AG04450 (cell line): ENCODE data around the gene ANKRD33. TPM values are rescaled to one million over a fixed set of nuclear protein-coding genes. Genes with fewer than 3 reads are reported as not detected.

ENCODE experiments used
- CTCF ChIA-PET: fragments of 300-600, 350-600 bp; formaldehyde crosslinking; extraction: SDS; loops from one replicate; lab custom pipeline; 2022; ENCODE audit warnings: antibody characterized with exemption, inconsistent platforms; lab: Charles Lee
- POLR2A ChIA-PET: fragments of 350-600 bp; formaldehyde crosslinking; extraction: SDS; loops from one replicate; lab custom pipeline; 2021; ENCODE audit warnings: antibody characterized with exemption, inconsistent platforms; lab: Yijun Ruan, JAX
- DNase-seq: peaks from one replicate; pipeline ENCODE4 v3.0.0-alpha.2; 2011; ENCODE audit warnings: low read depth, low spot score
- H3K27ac ChIP-seq: one replicate; pipeline ENCODE4 v1.5.1; 2012; ENCODE audit warnings: low read depth, low read length, control low read depth
- H3K27me3 ChIP-seq: one replicate; pipeline ENCODE4 v1.6.0; 2012; ENCODE audit warnings: low read length; ENCODE audit not compliant: control insufficient read depth, insufficient read depth
- H3K4me3 ChIP-seq: 2 replicates; pipeline ENCODE4 v1.5.1; 2011; ENCODE audit warnings: mild to moderate bottlenecking, low read depth, low read length, control low read depth
- H3K9me3 ChIP-seq: 2 replicates; pipeline ENCODE4 v1.5.1; 2012; ENCODE audit warnings: low read length; ENCODE audit not compliant: control insufficient read depth, insufficient read depth
- CTCF ChIP-seq: IDR thresholded peaks from 2 replicates; pipeline ENCODE4 v1.5.1; 2011; ENCODE audit warnings: low read depth, low read length, control low read depth, inconsistent platforms
- polyA plus RNA-seq: library from polyadenylated mRNA; depleted of rRNA; stranded (reverse); fragments of >200 nt; gene quantifications from 2 replicates; pipeline ENCODE4 v1.2.3, GENCODE V29; 2011

Gene ANKRD33
- polyA plus RNA-seq, 1 experiment, result not detected

GRCh38 chr12:51915951-51916350 is 28.0 kb downstream of the ANKRD33 start:
- Histone ChIP-seq H3K4me3 (no peak overlapping the region), H3K9me3 (no peaks in the 10 kb centered on the region; the same call in 1 of the 2 replicates), H3K27me3 (no peaks in the 10 kb centered on the region), H3K27ac (no peak overlapping the region)
- TF ChIP-seq CTCF, result no peak
- POLR2A ChIA-PET, result no interaction called here
- CTCF ChIA-PET, result no interaction called here
- no peak for DNase-seq

- POLR2A ChIA-PET, result no interaction called here
- no peak for DNase-seq
Observed at GRCh38 chr12:51917041-51917590, 29.2 kb downstream of the ANKRD33 start.

GRCh38 chr12:51917746-51918453 is 30.0 kb downstream of the ANKRD33 start:
- Histone ChIP-seq H3K9me3 (no peaks in the 10 kb centered on the region; the same call in 1 of the 2 replicates), H3K27me3 (no peaks in the 10 kb centered on the region), H3K4me3 (no peak overlapping the region), H3K27ac (no peak overlapping the region)
- no peak for TF ChIP-seq CTCF
- no peak for DNase-seq
- POLR2A ChIA-PET, result no interaction called here
- CTCF ChIA-PET, result interaction anchor here (0.5 to 1.2 kb wide), 3 partner anchors 9 to 61 kb away, joined by 3 to 4 read pairs (median 3); no protein-coding TSS in a partner anchor

More at GRCh38 chr12:51917041-51917590, 29.2 kb downstream of the ANKRD33 start:
- CTCF ChIA-PET, result no interaction called here
- Histone ChIP-seq H3K4me3 (no peak overlapping the region), H3K27me3 (no peaks in the 10 kb centered on the region), H3K27ac (no peak overlapping the region), H3K9me3 (no peaks in the 10 kb centered on the region; the same call in 1 of the 2 replicates)
- no peak for TF ChIP-seq CTCF

GRCh38 chr12:51920046-51920445 is 32.1 kb downstream of the ANKRD33 start:
- no peak for TF ChIP-seq CTCF
- POLR2A ChIA-PET, result no interaction called here
- no peak overlapping the region for H3K4me3 ChIP-seq
- no peaks in the 10 kb centered on the region for H3K27me3 ChIP-seq
- H3K27ac ChIP-seq, result no peak overlapping the region
- H3K9me3 ChIP-seq, result no peaks in the 10 kb centered on the region; the same call in 1 of the 2 replicates
- CTCF ChIA-PET, result interaction anchor here (5.0 kb wide), 1 partner anchor 9 kb away, joined by 43 read pairs; no protein-coding TSS in a partner anchor
- DNase-seq, result no peak

- H3K27me3 ChIP-seq, result no peaks in the 10 kb centered on the region
- TF ChIP-seq CTCF, result no peak
- H3K27ac ChIP-seq, result no peak overlapping the region
- no peak overlapping the region for H3K4me3 ChIP-seq
- H3K9me3 ChIP-seq, result no peaks in the 10 kb centered on the region; the same call in 1 of the 2 replicates
- ChIA-PET CTCF (interaction anchor here (3.1 to 5.0 kb wide), 4 partner anchors 10 to 50 kb away, joined by 17 to 45 read pairs (median 36); no protein-coding TSS in a partner anchor), POLR2A (no interaction called here)
- DNase-seq, result no peak
Observed at GRCh38 chr12:51921017-51921725, 33.3 kb downstream of the ANKRD33 start.
